ENCODE data around the gene ETNK2. TPM values are rescaled to one million over a fixed set of nuclear protein-coding genes. Genes with fewer than 3 reads are reported as not detected.

Gene ETNK2
- total RNA-seq, 8 experiments from 2014 or later = 5.0 to 43.5 (median 29.9) TPM

GRCh38 chr1:204191456-204191855 lies 39.6 kb upstream of the ETNK2 start:
- ATAC-seq (replicated peaks in 6 of 8) = no peak
- H3K27ac ChIP-seq = no peak overlapping the region
- H3K4me3 ChIP-seq = no peak overlapping the region
- 43 to 100% (median 84%) methylated on average over 2 to 6 of the region's 7 CpGs; no CpG with 5 or more reads in 4 of the 10 experiments for WGBS, 10 experiments
- in situ Hi-C loops (cut with MboI; ENCODE audit: low pct_unique_long_range_greater_than_20kb in 2 of 9, low sequenced_read_pairs in 9 of 9, unreplicated experiment in 9 of 9) = loop anchor here in 1 of 9 experiments (25.0 kb wide), 1 partner anchor 321 kb away; the partner anchor contains the start of gene MDM4
- H3K4me1 ChIP-seq (replicated peaks in 1 of 2) = peaks cover 41 to 53% of the 10 kb centered on the region in 2 donors

- WGBS, 10 experiments = 15 to 81% (median 51%) methylated on average over 1 to 13 of the region's 44 CpGs
- Histone ChIP-seq H3K4me3 (peak overlapping the region in 1 of 5 donors; percentile 10), H3K27ac (peak overlapping the region; percentile 49 to 72), H3K4me1 (replicated peaks in 1 of 2) (peaks cover 39 to 47% of the 10 kb centered on the region in 2 donors)
- in situ Hi-C loops (cut with MboI; ENCODE audit: low pct_unique_long_range_greater_than_20kb in 2 of 9, low sequenced_read_pairs in 9 of 9, unreplicated experiment in 9 of 9) = loop anchor here in 1 of 9 experiments (25.0 kb wide), 1 partner anchor 322 kb away; the partner anchor contains the start of gene MDM4
- peak; percentile 40 to 76 (median 60) for ATAC-seq (replicated peaks in 6 of 8)
Measured at GRCh38 chr1:204190212-204191211, 38.7 kb upstream of the ETNK2 start.

GRCh38 chr1:204188959-204189639 lies 37.3 kb upstream of the ETNK2 start:
- H3K27ac ChIP-seq = peak overlapping the region; percentile 2 to 49
- in situ Hi-C loops (cut with MboI; ENCODE audit: low pct_unique_long_range_greater_than_20kb in 2 of 9, low sequenced_read_pairs in 9 of 9, unreplicated experiment in 9 of 9) = loop anchor here in 1 of 9 experiments (25.0 kb wide), 1 partner anchor 323 kb away; the partner anchor contains the start of gene MDM4
- peaks cover 39 to 47% of the 10 kb centered on the region in 2 donors for H3K4me1 ChIP-seq (replicated peaks in 1 of 2)
- H3K4me3 ChIP-seq = no peak overlapping the region
- 53 to 83% (median 69%) methylated on average over 2 to 10 of the region's 11 CpGs; no CpG with 5 or more reads in 3 of the 10 experiments for WGBS, 10 experiments
- ATAC-seq (replicated peaks in 6 of 8) = peak in 5 of 8 experiments; percentile 70 to 94 (median 81)

GRCh38 chr1:204186597-204186996 lies 34.8 kb upstream of the ETNK2 start:
- Histone ChIP-seq H3K4me1 (replicated peaks in 1 of 2) (peaks cover 39 to 45% of the 10 kb centered on the region in 2 donors), H3K4me3 (no peak overlapping the region), H3K27ac (no peak overlapping the region)
- 33 to 100% (median 88%) methylated on average over 1 to 10 of the region's 10 CpGs; no CpG with 5 or more reads in 2 of the 10 experiments for WGBS, 10 experiments
- in situ Hi-C loops (cut with MboI; ENCODE audit: low pct_unique_long_range_greater_than_20kb in 2 of 9, low sequenced_read_pairs in 9 of 9, unreplicated experiment in 9 of 9) = loop anchor here in 1 of 9 experiments (25.0 kb wide), 1 partner anchor 326 kb away; the partner anchor contains the start of gene MDM4
- no peak for ATAC-seq (replicated peaks in 6 of 8)

GRCh38 chr1:204181116-204181515 lies 29.3 kb upstream of the ETNK2 start:
- WGBS, 10 experiments = 17 to 36% (median 30%) methylated on average over 1 of the region's 1 CpG; no CpG with 5 or more reads in 7 of the 10 experiments
- in situ Hi-C loops (cut with MboI; ENCODE audit: low pct_unique_long_range_greater_than_20kb in 2 of 9, low sequenced_read_pairs in 9 of 9, unreplicated experiment in 9 of 9) = loop anchor here in 1 of 9 experiments (25.0 kb wide), 1 partner anchor 331 kb away; the partner anchor contains the start of gene MDM4
- no peak for ATAC-seq (replicated peaks in 6 of 8)

GRCh38 chr1:204180133-204180532 lies 28.3 kb upstream of the ETNK2 start:
- 37 to 68% (median 57%) methylated on average over 2 to 6 of the region's 6 CpGs; no CpG with 5 or more reads in 2 of the 10 experiments for WGBS, 10 experiments
- no peak overlapping the region for H3K4me3 ChIP-seq
- H3K4me1 ChIP-seq (replicated peaks in 1 of 2) = peaks cover 3 to 9% of the 10 kb centered on the region in 2 donors
- ATAC-seq (replicated peaks in 6 of 8) = peak in 1 of 8 experiments; percentile 7
- H3K27ac ChIP-seq = no peak overlapping the region
- in situ Hi-C loops (cut with MboI; ENCODE audit: low pct_unique_long_range_greater_than_20kb in 2 of 9, low sequenced_read_pairs in 9 of 9, unreplicated experiment in 9 of 9) = loop anchor here in 1 of 9 experiments (25.0 kb wide), 1 partner anchor 332 kb away; the partner anchor contains the start of gene MDM4

More at GRCh38 chr1:204181116-204181515, 29.3 kb upstream of the ETNK2 start:
- Histone ChIP-seq H3K27ac (no peak overlapping the region), H3K4me1 (replicated peaks in 1 of 2) (peaks cover under 1 to 11% of the 10 kb centered on the region in 2 donors), H3K4me3 (no peak overlapping the region)

GRCh38 chr1:204178487-204179281 lies 26.8 kb upstream of the ETNK2 start:
- Histone ChIP-seq H3K27ac (no peak overlapping the region), H3K4me1 (replicated peaks in 1 of 2) (peaks cover 3 to 9% of the 10 kb centered on the region in 2 donors), H3K4me3 (no peak overlapping the region)
- 17 to 100% (median 81%) methylated on average over 1 to 7 of the region's 7 CpGs; no CpG with 5 or more reads in 3 of the 10 experiments for WGBS, 10 experiments
- in situ Hi-C loops (cut with MboI; ENCODE audit: low pct_unique_long_range_greater_than_20kb in 2 of 9, low sequenced_read_pairs in 9 of 9, unreplicated experiment in 9 of 9) = loop anchor here in 1 of 9 experiments (25.0 kb wide), 1 partner anchor 334 kb away; the partner anchor contains the start of gene MDM4
- no peak for ATAC-seq (replicated peaks in 6 of 8)

- H3K4me3 ChIP-seq = no peak overlapping the region
- ATAC-seq (replicated peaks in 6 of 8) = peak in 5 of 8 experiments; percentile 17 to 42 (median 31)
- H3K27ac ChIP-seq = peak overlapping the region in 1 of 2 donors; percentile 47
- H3K4me1 ChIP-seq (replicated peaks in 1 of 2) = peaks cover 3 to 9% of the 10 kb centered on the region in 2 donors
- 0 to 78% (median 33%) methylated on average over 2 to 4 of the region's 4 CpGs; no CpG with 5 or more reads in 2 of the 10 experiments for WGBS, 10 experiments
- in situ Hi-C loops (cut with MboI; ENCODE audit: low pct_unique_long_range_greater_than_20kb in 2 of 9, low sequenced_read_pairs in 9 of 9, unreplicated experiment in 9 of 9) = loop anchor here in 1 of 9 experiments (25.0 kb wide), 1 partner anchor 335 kb away; the partner anchor contains the start of gene MDM4
Measured at GRCh38 chr1:204177133-204177532, 25.3 kb upstream of the ETNK2 start.

GRCh38 chr1:204176049-204176448 lies 24.2 kb upstream of the ETNK2 start:
- no peak overlapping the region for H3K27ac ChIP-seq
- H3K4me1 ChIP-seq (replicated peaks in 1 of 2) = peaks cover 3 to 9% of the 10 kb centered on the region in 2 donors
- no peak overlapping the region for H3K4me3 ChIP-seq
- WGBS, 10 experiments = 51 to 100% (median 76%) methylated on average over 1 to 5 of the region's 5 CpGs
- ATAC-seq (replicated peaks in 6 of 8) = no peak
- in situ Hi-C loops (cut with MboI; ENCODE audit: low pct_unique_long_range_greater_than_20kb in 2 of 9, low sequenced_read_pairs in 9 of 9, unreplicated experiment in 9 of 9) = loop anchor here in 1 of 9 experiments (25.0 kb wide), 1 partner anchor 336 kb away; the partner anchor contains the start of gene MDM4

- in situ Hi-C loops (cut with MboI; ENCODE audit: low pct_unique_long_range_greater_than_20kb in 2 of 9, low sequenced_read_pairs in 9 of 9, unreplicated experiment in 9 of 9) = loop anchor here in 6 of 9 experiments (25.0 kb wide), 2 partner anchors 187 to 337 kb away; partner anchors contain the start of genes PLEKHA6 (in 6 of the 6) and MDM4 (in 2 of the 6)
- Histone ChIP-seq H3K27ac (no peak overlapping the region), H3K4me1 (replicated peaks in 1 of 2) (peaks cover 3 to 9% of the 10 kb centered on the region in 2 donors), H3K4me3 (no peak overlapping the region)
- no peak for ATAC-seq (replicated peaks in 6 of 8)
- WGBS, 10 experiments = 49 to 100% (median 78%) methylated on average over 1 to 3 of the region's 3 CpGs
Measured at GRCh38 chr1:204174958-204175357, 23.1 kb upstream of the ETNK2 start.

- Histone ChIP-seq H3K27ac (no peak overlapping the region), H3K4me1 (replicated peaks in 1 of 2) (peaks cover 3 to 7% of the 10 kb centered on the region in 2 donors), H3K4me3 (no peak overlapping the region)
- in situ Hi-C loops (cut with MboI; ENCODE audit: low pct_unique_long_range_greater_than_20kb in 2 of 9, low sequenced_read_pairs in 9 of 9, unreplicated experiment in 9 of 9) = loop anchor here in 6 of 9 experiments (25.0 kb wide), 2 partner anchors 190 to 340 kb away; partner anchors contain the start of genes PLEKHA6 (in 6 of the 6) and MDM4 (in 1 of the 6)
- WGBS, 10 experiments = 63 to 90% (median 80%) methylated on average over 1 to 2 of the region's 2 CpGs; no CpG with 5 or more reads in 5 of the 10 experiments
- ATAC-seq (replicated peaks in 6 of 8) = no peak
Measured at GRCh38 chr1:204172404-204173029, 20.7 kb upstream of the ETNK2 start.
